ENCODE results near the gene KIF1A.

KIF1A gene

GRCh38 chr2:240815761-240816583 lies 4.0 kb downstream of the KIF1A start:
- Histone ChIP-seq H3K4me1 (ENCODE audit: low read length) (no peaks in the 10 kb centered on the region), H3K9me3 (replicated peaks; ENCODE audit: insufficient read depth, low read length) (no peaks in the 10 kb centered on the region), H3K9me2 (replicated peaks; ENCODE audit: insufficient read depth, low read length) (no peaks in the 10 kb centered on the region), H3K9ac (ENCODE audit: low read length) (no peak overlapping the region), H2AFZ (ENCODE audit: low read length) (no peak overlapping the region), H4K20me1 (ENCODE audit: insufficient read depth, low read length) (no peaks in the 10 kb centered on the region), H3F3A (ENCODE audit: insufficient read depth, low read length) (no peaks in the 10 kb centered on the region), H3K27me3 (replicated peaks; ENCODE audit: insufficient read depth, low read length) (peaks cover 32% of the 10 kb centered on the region), H3K79me2 (ENCODE audit: low read length) (no peaks in the 10 kb centered on the region), H3K4me3 (ENCODE audit: low read length) (no peak overlapping the region), H3K36me3 (replicated peaks; ENCODE audit: insufficient read depth, low read length) (no peaks in the 10 kb centered on the region), H3K4me2 (ENCODE audit: low read depth, low read length) (no peak overlapping the region), H3K27ac (ENCODE audit: low read length) (no peak overlapping the region)
- TF ChIP-seq EZH2phosphoT487 (IDR thresholded peaks at IDR 0.05; ENCODE audit: low read length) (no peak), EZH2 (optimal IDR thresholded peaks at IDR 0.05; ENCODE audit: low read depth, low read length) (no peak), CTCF (IDR thresholded peaks at IDR 0.05; ENCODE audit: low read length) (no peak)
- no peak for DNase-seq

DNA sequence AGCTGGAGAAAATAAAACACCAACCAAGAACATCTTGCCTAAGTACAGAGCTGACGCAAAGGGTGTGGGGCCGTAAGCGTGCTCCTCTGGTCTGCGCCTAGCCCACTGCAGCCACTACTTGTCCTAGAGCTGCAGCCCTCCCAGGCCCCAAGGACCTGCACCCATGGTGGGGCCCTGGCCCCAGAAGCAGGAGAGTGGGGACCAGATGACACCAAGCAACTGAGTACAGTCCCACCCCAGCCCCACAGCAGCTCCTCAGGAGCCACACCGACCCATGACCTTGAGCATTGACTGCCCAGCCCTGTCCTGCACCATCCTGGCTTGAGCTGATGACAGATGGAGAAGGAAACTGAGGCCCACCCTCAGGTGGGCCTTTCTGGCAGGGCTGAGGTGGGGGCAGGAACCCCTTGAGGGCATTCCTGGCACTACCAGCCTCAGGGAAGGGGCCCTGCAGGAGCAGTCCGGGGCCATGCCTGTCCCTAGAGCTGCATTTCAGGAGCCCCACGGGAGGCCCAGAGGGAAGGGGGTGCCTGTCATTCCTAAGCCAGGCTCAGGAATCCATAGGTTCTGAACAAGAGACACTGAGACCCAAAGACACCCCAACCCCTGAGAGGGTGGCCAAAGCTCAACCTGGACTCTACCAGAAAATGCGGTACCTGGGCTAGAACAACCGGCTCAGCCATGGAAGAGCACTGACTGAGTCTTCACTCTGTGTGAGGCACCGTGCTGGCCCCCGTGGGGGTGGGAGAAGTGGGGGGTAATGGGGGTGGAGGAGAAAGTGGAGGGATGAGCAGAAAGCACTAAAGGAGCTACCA lies 4.9 kb downstream of the KIF1A start:
- no peak for DNase-seq
- Histone ChIP-seq H3K79me2 (ENCODE audit: low read length) (no peaks in the 10 kb centered on the region), H3K27me3 (replicated peaks; ENCODE audit: insufficient read depth, low read length) (peaks cover 37% of the 10 kb centered on the region), H3K9ac (ENCODE audit: low read length) (no peak overlapping the region), H3F3A (ENCODE audit: insufficient read depth, low read length) (no peaks in the 10 kb centered on the region), H3K9me2 (replicated peaks; ENCODE audit: insufficient read depth, low read length) (no peaks in the 10 kb centered on the region), H2AFZ (ENCODE audit: low read length) (no peak overlapping the region), H3K9me3 (replicated peaks; ENCODE audit: insufficient read depth, low read length) (no peaks in the 10 kb centered on the region), H3K4me1 (ENCODE audit: low read length) (no peaks in the 10 kb centered on the region), H4K20me1 (ENCODE audit: insufficient read depth, low read length) (no peaks in the 10 kb centered on the region), H3K4me3 (ENCODE audit: low read length) (no peak overlapping the region), H3K4me2 (ENCODE audit: low read depth, low read length) (no peak overlapping the region), H3K27ac (ENCODE audit: low read length) (no peak overlapping the region), H3K36me3 (replicated peaks; ENCODE audit: insufficient read depth, low read length) (no peaks in the 10 kb centered on the region)
- no peak for TF ChIP-seq EZH2phosphoT487 (IDR thresholded peaks at IDR 0.05; ENCODE audit: low read length)
- TF ChIP-seq CTCF (IDR thresholded peaks at IDR 0.05; ENCODE audit: low read length), result no peak
- TF ChIP-seq EZH2 (optimal IDR thresholded peaks at IDR 0.05; ENCODE audit: low read depth, low read length), result no peak

DNA sequence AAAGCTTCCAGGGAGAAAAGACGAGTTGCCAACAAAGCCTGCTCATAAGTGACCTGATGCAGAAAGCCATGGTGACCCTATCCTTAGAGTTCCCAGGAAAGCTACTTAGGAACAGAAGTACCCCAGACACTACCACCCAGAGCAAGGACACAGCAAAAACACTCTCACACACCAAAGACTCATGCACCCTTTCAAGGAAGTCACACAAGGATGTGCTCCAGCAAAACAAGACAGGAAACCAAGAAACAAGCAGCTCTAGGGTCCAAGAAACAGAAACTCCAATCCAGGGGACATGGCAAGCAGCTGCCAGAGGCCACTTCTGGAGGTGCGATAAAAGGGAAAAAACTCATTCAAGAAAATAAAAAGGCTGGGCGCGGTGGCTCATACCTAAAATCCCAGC lies 5.7 kb downstream of the KIF1A start:
- TF ChIP-seq EZH2phosphoT487 (IDR thresholded peaks at IDR 0.05; ENCODE audit: low read length), result no peak
- no peak for TF ChIP-seq EZH2 (optimal IDR thresholded peaks at IDR 0.05; ENCODE audit: low read depth, low read length)
- TF ChIP-seq CTCF (IDR thresholded peaks at IDR 0.05; ENCODE audit: low read length), result no peak
- H3K27ac ChIP-seq (ENCODE audit: low read length), result no peak overlapping the region
- no peaks in the 10 kb centered on the region for H3F3A ChIP-seq (ENCODE audit: insufficient read depth, low read length)
- no peak overlapping the region for H3K9ac ChIP-seq (ENCODE audit: low read length)
- H3K27me3 ChIP-seq (replicated peaks; ENCODE audit: insufficient read depth, low read length), result peaks cover 45% of the 10 kb centered on the region
- H3K4me2 ChIP-seq (ENCODE audit: low read depth, low read length), result no peak overlapping the region
- H3K9me2 ChIP-seq (replicated peaks; ENCODE audit: insufficient read depth, low read length), result no peaks in the 10 kb centered on the region
- no peaks in the 10 kb centered on the region for H3K9me3 ChIP-seq (replicated peaks; ENCODE audit: insufficient read depth, low read length)
- no peak overlapping the region for H2AFZ ChIP-seq (ENCODE audit: low read length)
- H4K20me1 ChIP-seq (ENCODE audit: insufficient read depth, low read length), result no peaks in the 10 kb centered on the region
- DNase-seq, result no peak
- H3K4me1 ChIP-seq (ENCODE audit: low read length), result no peaks in the 10 kb centered on the region
- no peaks in the 10 kb centered on the region for H3K79me2 ChIP-seq (ENCODE audit: low read length)
- H3K4me3 ChIP-seq (ENCODE audit: low read length), result no peak overlapping the region
- H3K36me3 ChIP-seq (replicated peaks; ENCODE audit: insufficient read depth, low read length), result no peaks in the 10 kb centered on the region

All from MM.1S (cell line).